Measurements from ENCODE around the gene MBIP. TPM values are rescaled to one million over a fixed set of nuclear protein-coding genes. Genes with fewer than 3 reads are reported as not detected.

MBIP gene
- total and polyA plus RNA-seq, 4 donors, result 8.1 to 17.5 (median 10.3) TPM

- DNase-seq (ENCODE audit: low spot score), result no peak
- 94% methylated on average over 2 of the region's 2 CpGs for WGBS
- no peaks in the 10 kb centered on the region for H3K9me3 ChIP-seq (ENCODE audit: control insufficient read depth in 4 of 4, low read length in 3 of 4)
Measured at GRCh38 chr14:36264595-36264994, 55.8 kb downstream of the MBIP start.

More at GRCh38 chr14:36264595-36264994, 55.8 kb downstream of the MBIP start:
- H3K36me3 ChIP-seq (ENCODE audit: control insufficient read depth in 4 of 4, insufficient read depth in 3 of 4, low read depth in 1 of 4, low read length in 3 of 4), result no peaks in the 10 kb centered on the region
- no peak overlapping the region for H3K9ac ChIP-seq (ENCODE audit: low read depth in 1 of 2, low read length in 2 of 2)
- no peaks in the 10 kb centered on the region for H3K4me1 ChIP-seq (ENCODE audit: control insufficient read depth in 4 of 4, insufficient read depth in 4 of 4, low read length in 3 of 4)
- H3K27ac ChIP-seq (ENCODE audit: low read depth in 1 of 2, low read length in 2 of 2), result no peak overlapping the region
- peaks cover 0 to 6% (median 0%) of the 10 kb centered on the region in 4 donors for H3K27me3 ChIP-seq (ENCODE audit: control insufficient read depth in 4 of 4, insufficient read depth in 4 of 4, low read length in 3 of 4)
- H3K4me3 ChIP-seq (ENCODE audit: low read depth in 1 of 3, low read length in 3 of 3), result no peak overlapping the region
- no peak for TF ChIP-seq NR2F2 (IDR thresholded peaks at IDR 0.05)
- TF ChIP-seq GABPA (IDR thresholded peaks at IDR 0.05 in 1 of 2, conservative IDR thresholded peaks at IDR 0.05 in 1 of 2), result no peak
- TF ChIP-seq, protein P1, sequence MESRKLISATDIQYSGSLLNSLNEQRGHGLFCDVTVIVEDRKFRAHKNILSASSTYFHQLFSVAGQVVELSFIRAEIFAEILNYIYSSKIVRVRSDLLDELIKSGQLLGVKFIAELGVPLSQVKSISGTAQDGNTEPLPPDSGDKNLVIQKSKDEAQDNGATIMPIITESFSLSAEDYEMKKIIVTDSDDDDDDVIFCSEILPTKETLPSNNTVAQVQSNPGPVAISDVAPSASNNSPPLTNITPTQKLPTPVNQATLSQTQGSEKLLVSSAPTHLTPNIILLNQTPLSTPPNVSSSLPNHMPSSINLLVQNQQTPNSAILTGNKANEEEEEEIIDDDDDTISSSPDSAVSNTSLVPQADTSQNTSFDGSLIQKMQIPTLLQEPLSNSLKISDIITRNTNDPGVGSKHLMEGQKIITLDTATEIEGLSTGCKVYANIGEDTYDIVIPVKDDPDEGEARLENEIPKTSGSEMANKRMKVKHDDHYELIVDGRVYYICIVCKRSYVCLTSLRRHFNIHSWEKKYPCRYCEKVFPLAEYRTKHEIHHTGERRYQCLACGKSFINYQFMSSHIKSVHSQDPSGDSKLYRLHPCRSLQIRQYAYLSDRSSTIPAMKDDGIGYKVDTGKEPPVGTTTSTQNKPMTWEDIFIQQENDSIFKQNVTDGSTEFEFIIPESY (IDR thresholded peaks at IDR 0.05), result no peak
- TF ChIP-seq RAD21 (IDR thresholded peaks at IDR 0.05), result no peak
- TF ChIP-seq TAF1 (conservative IDR thresholded peaks at IDR 0.05), result no peak
- no peak for TF ChIP-seq ATF3 (IDR thresholded peaks at IDR 0.05)
- TF ChIP-seq EGR1 (IDR thresholded peaks at IDR 0.05; ENCODE audit: low read depth in 2 of 2), result no peak
- no peak for TF ChIP-seq RXRA (IDR thresholded peaks at IDR 0.05)
- TF ChIP-seq SP1 (IDR thresholded peaks at IDR 0.05), result no peak
- TF ChIP-seq HNF4A (conservative IDR thresholded peaks at IDR 0.05), result no peak
- TF ChIP-seq, protein P2, sequence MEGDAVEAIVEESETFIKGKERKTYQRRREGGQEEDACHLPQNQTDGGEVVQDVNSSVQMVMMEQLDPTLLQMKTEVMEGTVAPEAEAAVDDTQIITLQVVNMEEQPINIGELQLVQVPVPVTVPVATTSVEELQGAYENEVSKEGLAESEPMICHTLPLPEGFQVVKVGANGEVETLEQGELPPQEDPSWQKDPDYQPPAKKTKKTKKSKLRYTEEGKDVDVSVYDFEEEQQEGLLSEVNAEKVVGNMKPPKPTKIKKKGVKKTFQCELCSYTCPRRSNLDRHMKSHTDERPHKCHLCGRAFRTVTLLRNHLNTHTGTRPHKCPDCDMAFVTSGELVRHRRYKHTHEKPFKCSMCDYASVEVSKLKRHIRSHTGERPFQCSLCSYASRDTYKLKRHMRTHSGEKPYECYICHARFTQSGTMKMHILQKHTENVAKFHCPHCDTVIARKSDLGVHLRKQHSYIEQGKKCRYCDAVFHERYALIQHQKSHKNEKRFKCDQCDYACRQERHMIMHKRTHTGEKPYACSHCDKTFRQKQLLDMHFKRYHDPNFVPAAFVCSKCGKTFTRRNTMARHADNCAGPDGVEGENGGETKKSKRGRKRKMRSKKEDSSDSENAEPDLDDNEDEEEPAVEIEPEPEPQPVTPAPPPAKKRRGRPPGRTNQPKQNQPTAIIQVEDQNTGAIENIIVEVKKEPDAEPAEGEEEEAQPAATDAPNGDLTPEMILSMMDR (IDR thresholded peaks at IDR 0.05; ENCODE audit: low read depth, low read length, missing input control), result no peak
- no peak for TF ChIP-seq HNF4G (IDR thresholded peaks at IDR 0.05)
- no peak for TF ChIP-seq FOXA2 (IDR thresholded peaks at IDR 0.05)
- no peak for TF ChIP-seq YY1 (IDR thresholded peaks at IDR 0.05)
- TF ChIP-seq, protein P3, sequence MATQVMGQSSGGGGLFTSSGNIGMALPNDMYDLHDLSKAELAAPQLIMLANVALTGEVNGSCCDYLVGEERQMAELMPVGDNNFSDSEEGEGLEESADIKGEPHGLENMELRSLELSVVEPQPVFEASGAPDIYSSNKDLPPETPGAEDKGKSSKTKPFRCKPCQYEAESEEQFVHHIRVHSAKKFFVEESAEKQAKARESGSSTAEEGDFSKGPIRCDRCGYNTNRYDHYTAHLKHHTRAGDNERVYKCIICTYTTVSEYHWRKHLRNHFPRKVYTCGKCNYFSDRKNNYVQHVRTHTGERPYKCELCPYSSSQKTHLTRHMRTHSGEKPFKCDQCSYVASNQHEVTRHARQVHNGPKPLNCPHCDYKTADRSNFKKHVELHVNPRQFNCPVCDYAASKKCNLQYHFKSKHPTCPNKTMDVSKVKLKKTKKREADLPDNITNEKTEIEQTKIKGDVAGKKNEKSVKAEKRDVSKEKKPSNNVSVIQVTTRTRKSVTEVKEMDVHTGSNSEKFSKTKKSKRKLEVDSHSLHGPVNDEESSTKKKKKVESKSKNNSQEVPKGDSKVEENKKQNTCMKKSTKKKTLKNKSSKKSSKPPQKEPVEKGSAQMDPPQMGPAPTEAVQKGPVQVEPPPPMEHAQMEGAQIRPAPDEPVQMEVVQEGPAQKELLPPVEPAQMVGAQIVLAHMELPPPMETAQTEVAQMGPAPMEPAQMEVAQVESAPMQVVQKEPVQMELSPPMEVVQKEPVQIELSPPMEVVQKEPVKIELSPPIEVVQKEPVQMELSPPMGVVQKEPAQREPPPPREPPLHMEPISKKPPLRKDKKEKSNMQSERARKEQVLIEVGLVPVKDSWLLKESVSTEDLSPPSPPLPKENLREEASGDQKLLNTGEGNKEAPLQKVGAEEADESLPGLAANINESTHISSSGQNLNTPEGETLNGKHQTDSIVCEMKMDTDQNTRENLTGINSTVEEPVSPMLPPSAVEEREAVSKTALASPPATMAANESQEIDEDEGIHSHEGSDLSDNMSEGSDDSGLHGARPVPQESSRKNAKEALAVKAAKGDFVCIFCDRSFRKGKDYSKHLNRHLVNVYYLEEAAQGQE (IDR thresholded peaks at IDR 0.05), result no peak
- TF ChIP-seq FOXA1 (IDR thresholded peaks at IDR 0.05), result no peak
- TF ChIP-seq MAX (IDR thresholded peaks at IDR 0.05), result no peak
- no peak for TF ChIP-seq JUND (IDR thresholded peaks at IDR 0.05)

Data from liver (tissue), 9 donors.